HG03066 (cell line): ENCODE data around the gene USP6.
"Not testable (repeated sequence)": the region's sequence is repeated elsewhere in the genome, so short reads cannot be mapped to it uniquely, and the experiment has no call there.

Experiments
- ATAC-seq: cut with Tn5 transposase; IDR thresholded peaks from one replicate; pipeline ENCODE4 v1.9.1; 2021; ENCODE audit warnings: low read depth; ENCODE audit not compliant: unreplicated experiment

Gene USP6

DNA sequence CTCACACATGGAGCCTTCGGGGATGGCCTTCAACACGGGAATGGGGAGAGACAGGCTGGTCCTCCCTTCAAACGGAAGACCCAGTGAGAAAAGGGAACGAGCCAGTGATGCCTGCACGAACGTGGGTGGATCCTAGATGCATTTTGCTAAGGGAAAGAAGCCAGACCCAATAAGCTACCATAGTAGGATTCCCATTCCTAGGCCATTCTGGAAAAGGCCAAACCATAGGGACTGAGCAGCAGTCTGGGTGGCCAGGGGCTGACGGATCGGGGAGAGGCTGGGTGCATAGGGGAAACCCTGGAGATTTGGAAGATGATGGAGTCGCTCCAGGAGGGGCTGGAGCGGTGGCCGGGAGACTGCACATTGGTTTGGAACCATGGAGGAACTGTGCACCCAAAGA, 18.7 kb downstream of the USP6 start:
- ATAC-seq = not testable (repeated sequence)

DNA sequence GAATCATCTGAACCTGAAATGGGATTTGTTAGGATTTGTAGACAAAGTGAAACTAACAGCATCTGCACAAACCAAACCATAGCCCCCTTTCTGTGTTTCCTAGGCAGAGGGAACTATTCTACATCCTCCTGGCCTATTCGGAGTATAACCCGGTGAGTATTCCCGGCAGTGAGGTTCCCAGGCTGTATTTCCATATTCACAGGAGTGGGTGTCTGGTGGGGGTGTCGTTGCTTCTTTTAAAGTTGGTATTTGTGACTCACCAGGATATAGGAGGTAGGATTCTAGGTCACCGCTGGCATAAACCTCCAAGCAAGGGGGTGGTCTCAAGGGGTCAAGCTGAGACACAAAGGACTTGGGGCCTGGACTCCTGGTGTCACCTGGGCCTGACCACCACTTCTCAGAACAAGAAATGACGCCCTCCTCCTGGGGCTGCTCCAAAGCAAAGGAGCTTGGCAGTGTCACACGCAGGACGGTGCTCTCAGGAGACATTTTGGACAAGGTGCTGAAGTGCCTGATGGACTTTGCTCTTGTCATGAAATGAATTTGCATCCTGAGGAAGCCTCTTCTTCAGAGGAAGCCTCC, 19.4 kb downstream of the USP6 start:
- not testable (repeated sequence) for ATAC-seq

DNA sequence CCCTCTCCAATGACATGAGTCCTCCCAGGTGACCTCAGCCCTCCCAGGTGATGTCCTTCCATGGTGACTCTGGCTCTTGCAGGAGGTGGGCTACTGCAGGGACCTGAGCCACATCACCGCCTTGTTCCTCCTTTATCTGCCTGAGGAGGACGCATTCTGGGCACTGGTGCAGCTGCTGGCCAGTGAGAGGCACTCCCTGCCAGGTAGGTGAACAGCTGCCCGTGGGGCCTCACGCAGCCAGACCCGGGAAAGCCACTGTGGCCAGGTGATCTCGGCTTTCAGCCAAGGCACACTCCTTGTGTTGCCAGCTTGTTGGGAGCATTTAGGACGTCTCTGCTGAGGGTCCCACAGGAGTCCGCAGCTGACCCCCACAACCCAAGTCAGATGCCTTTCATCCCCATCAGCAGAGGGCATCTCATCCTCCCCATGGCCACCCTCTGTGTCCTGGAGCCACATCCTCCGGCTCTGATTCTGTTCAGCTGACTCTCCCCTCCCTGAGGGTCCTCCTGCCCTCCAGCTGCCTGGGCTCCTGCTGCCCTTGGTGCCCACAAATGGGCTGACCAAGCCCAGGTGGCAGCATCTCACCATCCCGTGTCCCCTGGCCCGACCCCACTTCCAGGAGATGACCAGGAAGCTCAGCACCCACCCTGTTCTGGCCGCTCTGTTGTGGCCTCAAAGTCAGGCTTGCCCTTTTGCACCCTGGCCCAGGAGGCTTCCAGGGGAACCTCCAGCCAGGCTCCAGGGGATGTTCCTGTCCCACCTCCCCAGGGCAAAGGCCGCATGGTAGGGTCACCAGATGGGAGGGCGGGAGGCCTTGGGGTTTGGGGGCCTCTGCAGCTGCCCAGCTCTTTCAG, 20.1 kb downstream of the USP6 start:
- no peak for ATAC-seq

DNA sequence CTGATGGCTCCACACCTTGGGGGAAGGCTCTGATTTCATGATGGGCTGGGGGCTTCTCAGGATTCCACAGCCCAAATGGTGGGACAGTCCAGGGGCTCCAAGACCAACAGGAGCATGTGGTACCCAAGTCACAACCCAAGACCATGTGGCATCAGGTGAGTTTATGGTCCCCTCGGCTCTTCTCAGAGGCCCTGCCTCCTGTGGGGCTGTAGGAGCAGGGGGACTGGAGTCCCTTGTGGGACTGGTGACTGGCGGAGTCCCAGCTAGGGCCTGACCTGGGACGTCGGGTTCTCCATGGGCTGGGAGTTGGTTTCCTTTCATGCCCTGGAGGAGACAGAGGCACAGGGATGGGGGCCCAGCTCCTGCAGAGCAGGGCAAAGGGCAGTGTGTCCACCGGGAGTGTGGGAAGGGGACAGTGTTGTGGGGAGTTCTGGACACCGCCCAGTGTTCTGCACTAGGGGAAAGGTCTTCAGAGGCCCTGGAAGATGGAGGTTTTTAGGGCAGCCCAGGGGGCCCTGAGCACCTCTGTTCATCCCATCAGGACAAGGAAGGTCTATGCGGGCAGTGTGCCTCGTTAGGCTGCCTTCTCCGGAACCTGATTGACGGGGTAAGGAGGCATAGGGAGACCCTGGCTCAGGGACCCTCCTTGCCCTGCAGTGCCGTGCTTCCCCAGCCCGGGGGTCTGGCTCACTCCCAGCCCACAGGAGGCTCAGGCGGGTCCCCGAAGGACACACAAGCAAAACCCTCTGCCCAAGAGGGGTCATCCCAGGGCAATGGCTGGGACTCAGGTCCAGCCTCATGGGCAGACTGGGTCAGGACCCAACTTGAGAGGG, 21.0 kb downstream of the USP6 start:
- ATAC-seq = not testable (repeated sequence)

DNA sequence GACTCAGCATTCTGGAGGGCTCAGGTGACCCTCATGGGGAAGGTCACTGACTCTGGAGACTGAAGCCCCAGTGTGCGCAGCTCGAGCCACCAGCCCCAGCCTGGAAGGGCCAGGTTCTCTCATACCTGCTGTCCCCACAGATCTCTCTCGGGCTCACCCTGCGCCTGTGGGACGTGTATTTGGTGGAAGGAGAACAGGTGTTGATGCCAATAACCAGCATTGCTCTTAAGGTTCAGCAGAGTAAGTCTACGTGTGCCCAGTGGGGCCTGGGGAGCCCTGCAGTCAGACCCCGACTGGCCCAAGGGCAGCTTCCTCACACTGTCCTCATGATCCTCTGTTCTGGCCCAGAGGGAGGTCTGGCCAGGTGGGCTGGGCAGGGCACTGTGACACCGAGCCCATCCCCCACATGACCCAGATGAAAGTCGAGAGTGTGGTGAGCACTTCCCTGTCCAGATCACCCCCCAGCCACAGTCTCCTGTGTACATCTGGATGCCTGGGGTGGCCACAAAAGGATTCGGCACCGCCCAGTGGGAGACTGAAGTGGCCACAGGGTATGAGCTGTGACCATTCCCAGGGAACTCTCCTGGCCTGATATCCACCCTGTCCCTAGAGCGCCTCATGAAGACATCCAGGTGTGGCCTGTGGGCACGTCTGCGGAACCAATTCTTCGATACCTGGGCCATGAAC, 21.8 kb downstream of the USP6 start:
- not testable (repeated sequence) for ATAC-seq

DNA sequence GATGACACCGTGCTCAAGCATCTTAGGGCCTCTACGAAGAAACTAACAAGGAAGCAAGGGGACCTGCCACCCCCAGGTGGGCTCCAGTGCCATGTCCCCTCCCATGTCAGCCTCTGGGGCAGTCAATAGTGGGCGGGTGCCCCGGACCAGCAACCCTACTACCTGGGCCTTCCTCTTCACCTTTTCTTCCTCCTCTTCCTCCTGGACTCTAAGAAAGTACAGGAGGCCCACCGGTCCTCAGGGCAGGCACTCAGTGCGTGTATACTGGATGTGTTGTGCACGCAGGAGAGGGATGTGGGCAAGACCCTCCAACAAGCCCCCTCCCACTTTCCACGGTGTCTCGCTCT, 22.3 kb downstream of the USP6 start:
- not testable (repeated sequence) for ATAC-seq

DNA sequence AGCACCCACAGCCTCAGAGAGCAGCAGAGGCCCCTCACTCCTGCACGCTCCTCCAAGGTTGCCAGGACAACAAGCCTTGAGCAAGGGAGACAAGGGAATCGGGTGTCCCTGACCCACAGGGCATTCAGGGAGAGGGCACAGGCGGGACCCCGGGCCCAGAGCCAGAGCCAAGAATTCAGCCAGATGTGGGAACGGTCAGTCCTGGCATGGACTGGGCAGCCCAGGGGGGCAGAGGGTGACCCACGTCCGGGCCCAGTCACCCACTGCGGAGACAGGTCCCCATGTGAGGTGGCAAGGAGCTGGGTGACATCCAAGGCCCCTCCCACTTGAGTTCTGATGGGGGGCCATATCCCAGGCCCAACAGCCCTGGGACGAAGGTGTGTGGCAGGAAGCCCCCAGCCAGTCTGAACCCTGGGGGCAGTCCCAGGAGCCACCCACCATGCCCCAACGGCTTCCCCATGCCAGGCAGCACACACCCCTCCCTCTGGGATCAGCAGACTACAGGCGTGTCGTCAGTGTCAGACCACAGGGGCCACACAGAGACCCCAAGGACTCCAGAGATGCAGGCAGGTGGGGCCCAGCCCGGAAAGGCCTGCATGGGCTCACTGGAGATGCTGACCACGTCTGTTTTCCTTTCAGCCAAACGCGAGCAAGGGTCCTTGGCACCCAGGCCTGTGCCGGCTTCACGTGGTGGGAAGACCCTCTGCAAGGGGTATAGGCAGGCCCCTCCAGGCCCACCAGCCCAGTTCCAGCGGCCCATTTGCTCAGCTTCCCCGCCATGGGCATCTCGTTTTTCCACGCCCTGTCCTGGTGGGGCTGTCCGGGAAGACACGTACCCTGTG, 23.0 kb downstream of the USP6 start:
- no peak for ATAC-seq

DNA sequence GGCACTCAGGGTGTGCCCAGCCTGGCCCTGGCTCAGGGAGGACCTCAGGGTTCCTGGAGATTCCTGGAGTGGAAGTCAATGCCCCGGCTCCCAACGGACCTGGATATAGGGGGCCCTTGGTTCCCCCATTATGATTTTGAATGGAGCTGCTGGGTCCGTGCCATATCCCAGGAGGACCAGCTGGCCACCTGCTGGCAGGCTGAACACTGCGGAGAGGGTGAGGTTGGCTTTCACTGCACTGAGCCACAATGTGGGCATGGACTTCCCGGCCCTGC, 23.6 kb downstream of the USP6 start:
- ATAC-seq = no peak

DNA sequence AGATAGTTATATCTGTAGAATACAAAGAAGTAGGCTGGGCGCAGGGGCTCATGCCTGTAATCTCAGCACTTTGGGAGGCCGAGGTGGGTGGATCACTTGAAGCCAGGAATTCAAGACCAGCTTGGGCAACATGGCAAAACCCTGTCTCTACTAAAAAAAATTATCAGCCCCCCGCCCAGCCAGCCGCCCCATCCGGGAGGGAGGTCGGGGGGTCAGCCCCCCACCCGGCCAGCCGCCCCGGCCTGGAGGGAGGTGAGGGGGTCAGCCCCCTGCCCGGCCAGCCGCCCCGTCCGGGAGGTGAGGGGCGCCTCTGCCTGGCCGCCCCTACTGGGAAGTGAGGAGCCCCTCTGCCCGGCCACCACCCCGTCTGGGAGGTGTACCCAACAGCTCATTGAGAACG, 27.0 kb downstream of the USP6 start:
- ATAC-seq = not testable (repeated sequence)

DNA sequence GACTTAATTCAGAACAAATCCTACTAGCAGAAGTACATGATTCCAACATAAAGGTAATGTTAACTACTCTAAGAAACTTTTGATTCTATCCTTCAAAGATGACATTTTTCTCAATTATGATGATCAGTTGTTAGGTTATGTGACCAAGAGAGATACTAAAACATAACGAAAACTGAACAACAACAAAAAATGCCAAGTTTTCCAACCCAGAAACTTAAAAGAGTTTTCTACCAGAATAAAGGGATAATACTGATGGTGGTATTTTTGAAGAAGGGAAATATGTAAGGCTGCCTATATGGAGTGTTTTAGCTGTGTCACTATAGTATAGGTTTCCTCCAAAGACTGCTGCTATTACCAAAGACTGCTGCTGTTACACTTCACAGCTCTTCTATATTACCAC, 30.3 kb downstream of the USP6 start:
- ATAC-seq = not testable (repeated sequence)

DNA sequence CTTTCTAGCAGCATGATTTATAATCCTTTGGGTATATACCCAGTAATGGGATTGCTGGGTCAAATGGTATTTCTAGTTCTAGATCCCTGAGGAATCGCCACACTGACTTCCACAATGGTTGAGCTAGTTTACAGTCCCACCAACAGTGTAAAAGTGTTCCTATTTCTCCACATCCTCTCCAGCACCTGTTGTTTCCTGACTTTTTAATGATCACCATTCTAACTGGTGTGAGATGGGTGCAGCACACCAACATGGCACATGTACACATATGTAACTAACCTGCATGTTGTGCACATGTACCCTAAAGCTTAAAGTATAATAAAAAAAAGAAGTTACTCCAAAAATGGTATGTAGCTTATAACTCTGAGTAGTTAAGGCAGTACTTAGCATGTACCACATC, 44.9 kb downstream of the USP6 start:
- ATAC-seq = not testable (repeated sequence)

DNA sequence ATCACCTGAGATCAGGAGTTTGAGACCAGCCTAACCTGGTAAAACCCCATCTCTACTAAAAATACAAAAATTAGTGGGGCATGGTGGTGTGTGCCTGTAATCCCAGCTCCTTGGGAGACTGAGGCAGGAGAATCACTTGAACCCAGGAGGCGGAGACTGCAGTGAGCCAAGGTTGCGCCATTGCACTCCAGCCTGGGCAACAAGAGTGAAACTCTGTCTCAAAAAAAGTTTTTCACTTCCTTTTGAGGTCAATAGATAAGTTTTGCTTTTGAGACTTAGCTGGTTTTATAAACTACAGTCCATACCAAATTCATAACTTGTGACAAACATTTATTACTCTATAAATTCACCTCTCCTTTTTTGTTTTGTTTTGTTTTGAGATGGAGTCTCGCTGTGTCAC, 46.0 kb downstream of the USP6 start:
- ATAC-seq = not testable (repeated sequence)

DNA sequence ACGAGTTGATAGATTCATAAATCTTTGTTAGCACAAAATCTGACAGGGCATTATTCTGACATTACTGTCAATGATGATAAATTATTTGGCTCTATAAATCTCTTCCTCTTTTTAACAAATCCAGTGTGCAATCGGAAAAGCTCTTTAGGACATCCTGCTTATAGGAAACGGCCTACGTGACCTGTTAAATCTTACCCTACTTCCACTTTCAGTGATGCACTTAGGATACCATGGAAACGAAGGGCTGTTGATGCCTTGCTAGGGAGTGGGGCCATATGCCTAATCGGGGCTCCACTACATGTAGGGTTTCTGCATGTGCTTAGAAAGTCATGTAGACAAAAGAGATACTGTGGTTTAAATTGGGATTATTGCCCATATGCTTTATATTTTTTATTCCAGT, 48.6 kb downstream of the USP6 start:
- ATAC-seq = no peak

DNA sequence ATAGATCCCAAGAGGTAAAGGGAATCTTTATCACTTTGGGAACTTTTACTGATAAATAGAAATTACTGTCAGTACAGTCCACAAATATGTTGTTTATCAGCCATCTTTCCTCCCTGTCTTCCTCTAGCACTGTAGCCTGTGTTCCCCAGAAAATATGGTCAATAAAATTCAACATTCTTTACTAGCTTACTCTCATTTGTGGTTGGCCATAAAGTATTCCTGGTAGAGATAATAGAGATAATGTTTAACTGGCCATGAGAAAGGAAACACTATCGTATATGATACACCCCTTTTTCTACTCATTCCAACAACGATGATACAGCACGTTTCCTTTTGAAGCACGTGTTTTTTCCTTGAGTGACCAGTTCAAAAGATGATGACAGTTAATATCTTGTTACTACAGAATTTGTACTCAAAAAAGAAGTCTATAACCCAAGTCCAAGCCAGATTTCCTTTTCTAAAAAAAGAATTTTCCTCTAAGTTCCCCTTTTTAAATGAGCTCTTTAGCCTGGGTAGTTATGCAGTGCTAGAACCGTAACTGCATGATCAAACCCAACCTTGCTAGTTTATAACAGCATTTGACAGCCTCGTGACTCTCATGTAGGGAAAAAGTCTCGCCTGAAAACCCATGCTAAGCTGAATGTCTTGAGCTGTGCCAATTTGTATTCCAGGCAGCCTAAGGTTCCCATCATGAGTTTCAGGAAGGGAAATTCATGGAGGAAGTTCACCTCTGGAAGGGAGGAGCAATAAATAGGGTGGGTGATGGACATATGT, 50.1 kb downstream of the USP6 start:
- not testable (repeated sequence) for ATAC-seq

DNA sequence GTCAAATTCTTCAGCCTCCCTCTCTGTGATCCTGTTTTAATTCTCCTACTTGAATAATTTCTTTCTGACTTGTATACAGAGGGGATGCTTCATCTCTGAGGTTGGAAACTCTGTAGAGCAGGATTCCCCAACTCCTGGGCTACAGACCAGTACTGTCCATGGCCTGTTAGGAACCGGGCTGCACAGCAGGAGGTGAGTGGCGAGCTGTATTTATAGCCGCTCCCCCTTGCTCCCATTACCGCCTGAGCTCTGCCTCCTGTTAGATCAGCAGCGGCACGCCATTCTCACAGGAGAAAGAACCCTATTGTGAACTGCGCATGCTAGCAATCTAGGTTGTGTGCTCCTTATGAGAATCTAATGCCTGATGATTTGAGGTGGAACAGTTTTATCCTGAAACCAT, 59.2 kb downstream of the USP6 start:
- ATAC-seq = not testable (repeated sequence)

DNA sequence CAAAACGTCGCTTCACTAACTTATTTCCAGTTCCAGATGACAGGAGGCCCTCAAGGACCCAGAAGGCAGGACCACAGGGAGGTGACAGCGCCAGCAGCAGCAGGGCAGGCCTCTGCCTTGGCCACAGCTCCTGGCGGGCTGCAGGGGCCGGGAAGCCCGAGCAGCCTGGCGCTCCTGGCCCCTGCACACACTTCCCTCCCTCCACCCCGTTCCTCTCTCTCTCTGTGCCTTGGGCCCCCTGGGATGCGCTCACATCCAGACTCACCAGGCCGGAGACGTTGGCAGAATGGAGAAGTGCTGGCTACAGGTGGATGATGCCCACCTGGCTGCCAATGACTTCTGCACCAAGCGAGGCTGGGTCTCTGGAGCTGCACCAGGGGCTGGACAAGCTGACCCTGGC, 63.2 kb downstream of the USP6 start:
- no peak for ATAC-seq

DNA sequence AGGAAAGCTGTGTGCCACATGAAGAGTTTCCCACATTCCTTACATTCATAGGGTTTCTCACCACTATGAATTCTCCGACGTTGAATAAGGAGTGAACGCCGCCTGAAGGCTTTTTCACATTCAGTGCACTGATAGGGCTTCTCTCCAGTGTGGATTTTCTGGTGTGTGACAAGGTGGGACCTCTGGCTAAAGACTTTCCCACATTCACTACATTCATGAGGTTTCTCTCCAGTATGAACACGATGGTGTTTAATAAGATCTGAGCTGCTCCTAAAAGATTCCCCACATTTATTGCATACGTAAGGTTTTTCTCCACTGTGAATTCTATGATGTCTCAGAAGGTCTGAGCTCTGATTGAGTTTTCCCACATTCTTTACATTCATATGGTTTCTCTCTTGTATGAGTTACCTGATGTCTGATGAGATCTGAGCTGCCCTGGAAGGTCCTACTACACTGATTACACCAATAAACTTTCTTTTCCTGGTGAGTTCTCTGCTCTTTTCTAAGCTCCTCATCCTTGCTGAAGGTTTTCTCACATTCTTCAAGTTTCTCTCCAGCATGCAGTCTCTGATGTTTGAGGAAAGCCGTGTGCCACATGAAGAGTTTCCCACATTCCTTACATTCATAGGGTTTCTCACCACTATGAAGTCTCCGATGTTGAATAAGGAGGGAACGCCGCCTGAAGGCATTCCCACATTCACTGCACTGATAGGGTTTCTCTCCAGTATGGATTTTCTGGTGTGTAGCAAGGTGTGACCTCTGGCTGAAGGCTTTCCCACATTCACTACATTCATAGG, 65.9 kb downstream of the USP6 start:
- ATAC-seq = no peak

DNA sequence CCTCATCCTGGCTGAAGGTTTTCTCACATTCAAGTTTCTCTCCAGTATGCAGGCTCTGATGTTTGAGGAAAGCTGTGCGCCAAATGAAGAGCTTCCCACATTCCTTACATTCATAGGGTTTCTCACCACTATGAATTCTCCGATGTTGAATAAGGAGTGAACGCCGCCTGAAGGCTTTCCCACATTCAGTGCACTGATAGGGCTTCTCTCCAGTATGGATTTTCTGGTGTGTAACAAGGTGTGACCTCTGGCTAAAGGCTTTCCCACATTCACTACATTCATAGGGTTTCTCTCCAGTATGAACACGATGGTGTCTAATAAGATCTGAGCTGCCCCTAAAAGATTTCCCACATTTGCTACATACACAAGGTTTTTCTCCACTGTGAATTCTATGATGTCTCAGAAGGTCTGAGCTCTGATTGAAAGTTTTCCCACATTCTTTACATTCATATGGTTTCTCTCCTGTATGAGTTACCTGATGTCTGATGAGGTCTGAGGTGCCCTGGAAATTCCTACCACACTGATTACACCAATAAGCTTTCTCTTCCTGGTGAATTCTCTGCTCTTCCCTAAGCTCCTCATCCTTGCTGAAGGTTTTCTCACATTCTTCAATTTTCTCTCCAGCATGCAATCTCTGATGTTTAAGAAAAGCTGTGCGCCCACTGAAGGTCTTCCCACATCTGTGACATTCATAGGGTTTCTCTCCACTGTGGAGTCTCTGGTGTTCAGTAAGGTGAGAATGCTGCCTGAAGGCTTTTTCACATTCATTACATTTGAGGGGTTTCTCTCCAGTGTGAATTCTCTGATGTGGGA, 67.0 kb downstream of the USP6 start:
- ATAC-seq = no peak
